H9 (cell line): ENCODE measurements around the gene TTN. TPM values are rescaled to one million over a fixed set of nuclear protein-coding genes. Genes with fewer than 3 reads are reported as not detected.

ENCODE experiments used
- DNase-seq: peaks from one replicate; pipeline ENCODE4 v3.0.0-alpha.2; 2017
- H2AFZ ChIP-seq: one replicate; pipeline ENCODE4 v1.6.1; 2013; ENCODE audit warnings: mild to moderate bottlenecking, low read length, control low read depth, moderate library complexity
- H2AK5ac ChIP-seq: 2 replicates; pipeline ENCODE4 v1.6.1; 2013; ENCODE audit warnings: low read length, control low read depth, mixed read lengths; ENCODE audit not compliant: insufficient read length
- H2BK120ac ChIP-seq: one replicate; pipeline ENCODE4 v1.6.1; 2013; ENCODE audit warnings: low read depth, mild to moderate bottlenecking, low read length, control low read depth, inconsistent platforms; ENCODE audit not compliant: poor library complexity, severe bottlenecking
- H2BK12ac ChIP-seq: 2 replicates; pipeline ENCODE4 v1.6.1; 2013; ENCODE audit warnings: low read length, control low read depth, mixed read lengths, low read depth; ENCODE audit not compliant: insufficient read length
- H2BK15ac ChIP-seq: 2 replicates; pipeline ENCODE4 v1.6.1; 2013; ENCODE audit warnings: low read depth, low read length, control low read depth
- H2BK20ac ChIP-seq: one replicate; pipeline ENCODE4 v1.6.1; 2013; ENCODE audit warnings: low read depth, mild to moderate bottlenecking, low read length, control low read depth, inconsistent platforms; ENCODE audit not compliant: poor library complexity, severe bottlenecking
- H2BK5ac ChIP-seq: 2 replicates; pipeline ENCODE4 v1.6.1; 2013; ENCODE audit warnings: low read length, control low read depth, mixed read lengths; ENCODE audit not compliant: insufficient read length
- H3K14ac ChIP-seq: 2 replicates; pipeline ENCODE4 v1.6.1; 2013; ENCODE audit warnings: low read length, control low read depth; ENCODE audit not compliant: insufficient read depth
- H3K18ac ChIP-seq: 2 replicates; pipeline ENCODE4 v1.6.1; 2013; ENCODE audit warnings: low read depth, mild to moderate bottlenecking, mixed read lengths, low read length, control low read depth; ENCODE audit not compliant: insufficient read length
- H3K23ac ChIP-seq: 2 replicates; pipeline ENCODE4 v1.6.1; 2013; ENCODE audit warnings: low read length, control low read depth, mixed read lengths, low read depth; ENCODE audit not compliant: insufficient read length
- H3K23me2 ChIP-seq: 2 replicates; pipeline ENCODE4 v1.6.1; 2013; ENCODE audit warnings: low read depth, mild to moderate bottlenecking, mixed read lengths, low read length, control low read depth; ENCODE audit not compliant: insufficient read length, poor library complexity, severe bottlenecking
- H3K27ac ChIP-seq: 2 replicates; pipeline ENCODE4 v1.5.1; 2013; ENCODE audit warnings: low read length, control low read depth, mixed read lengths, low read depth; ENCODE audit not compliant: insufficient read length
- H3K27me3 ChIP-seq: 2 replicates; pipeline ENCODE4 v1.6.1; 2013; ENCODE audit warnings: low read length, control low read depth, inconsistent platforms; ENCODE audit not compliant: insufficient read depth
- H3K4ac ChIP-seq: 2 replicates; pipeline ENCODE4 v1.6.1; 2013; ENCODE audit warnings: low read depth, mild to moderate bottlenecking, control low read depth, inconsistent platforms, low read length, moderate library complexity
- H3K4me1 ChIP-seq: 2 replicates; pipeline ENCODE4 v1.6.1; 2013; ENCODE audit warnings: low read length, control low read depth, inconsistent platforms; ENCODE audit not compliant: insufficient read depth
- H3K4me2 ChIP-seq: 2 replicates; pipeline ENCODE4 v1.6.1; 2013; ENCODE audit warnings: low read length, control low read depth, mixed read lengths; ENCODE audit not compliant: insufficient read length, insufficient read depth
- H3K56ac ChIP-seq: 2 replicates; pipeline ENCODE4 v1.6.1; 2013; ENCODE audit warnings: low read depth, mild to moderate bottlenecking, mixed read lengths, low read length, control low read depth; ENCODE audit not compliant: insufficient read length
- H3K79me1 ChIP-seq: 2 replicates; pipeline ENCODE4 v1.6.1; 2013; ENCODE audit warnings: low read depth, mild to moderate bottlenecking, moderate library complexity, low read length, control low read depth, inconsistent platforms; ENCODE audit not compliant: insufficient read depth, poor library complexity, severe bottlenecking
- H3K79me2 ChIP-seq: 2 replicates; pipeline ENCODE4 v1.6.1; 2013; ENCODE audit warnings: low read length, control low read depth, inconsistent platforms; ENCODE audit not compliant: insufficient read depth
- H3K9ac ChIP-seq: 2 replicates; pipeline ENCODE4 v1.6.1; 2013; ENCODE audit warnings: low read length, control low read depth, mixed read lengths; ENCODE audit not compliant: insufficient read length; ENCODE audit errors: extremely low read depth
- H3K9me3 ChIP-seq: one replicate; pipeline ENCODE4 v1.6.1; 2013; ENCODE audit warnings: low read depth, low read length, inconsistent platforms; ENCODE audit not compliant: control insufficient read depth
- H3T11ph ChIP-seq: one replicate; pipeline ENCODE4 v1.6.1; 2013; ENCODE audit warnings: mild to moderate bottlenecking, low read length, control low read depth, inconsistent platforms
- H4K20me1 ChIP-seq: one replicate; pipeline ENCODE4 v1.6.1; 2013; ENCODE audit not compliant: control insufficient read depth, insufficient read length, insufficient read depth
- H4K5ac ChIP-seq: 2 replicates; pipeline ENCODE4 v1.6.1; 2013; ENCODE audit warnings: low read depth, mild to moderate bottlenecking, mixed read lengths, low read length, control low read depth; ENCODE audit not compliant: insufficient read length
- H4K8ac ChIP-seq: replicated peaks from 2 replicates; pipeline ENCODE4 v1.6.1; 2013; ENCODE audit warnings: low read length, control low read depth, mixed read lengths, low read depth; ENCODE audit not compliant: insufficient read length
- H4K91ac ChIP-seq: 2 replicates; pipeline ENCODE4 v1.6.1; 2013; ENCODE audit warnings: low read depth, mild to moderate bottlenecking, moderate library complexity, mixed read lengths, low read length, control low read depth; ENCODE audit not compliant: insufficient read length
- H3K27ac Mint-ChIP-seq, 3 experiments: 2 replicates in 2 of 3; 3 replicates in 1 of 3; pipeline ENCODE4 v1.8.0; 2020 to 2021; ENCODE audit warnings: mixed read lengths in 3 of 3, mild to moderate bottlenecking in 1 of 3, moderate library complexity in 1 of 3
- H3K27me3 Mint-ChIP-seq: 2 replicates; pipeline ENCODE4 v1.8.0; 2021; ENCODE audit warnings: low read depth, mild to moderate bottlenecking, moderate library complexity, mixed read lengths
- H3K36me3 Mint-ChIP-seq, 3 experiments: 2 replicates in 2 of 3; 3 replicates in 1 of 3; pipeline ENCODE4 v1.8.0; 2020 to 2021; ENCODE audit warnings: low read depth in 3 of 3, mixed read lengths in 3 of 3; ENCODE audit not compliant: insufficient read depth in 1 of 3
- H3K4me1 Mint-ChIP-seq, 2 experiments: 2 replicates each; pipeline ENCODE4 v1.8.0; 2020; ENCODE audit warnings: mixed read lengths in 2 of 2
- H3K4me3 Mint-ChIP-seq, 2 experiments: 2 replicates in 1 of 2; 3 replicates in 1 of 2; pipeline ENCODE4 v1.8.0; 2020 to 2021; ENCODE audit warnings: mild to moderate bottlenecking in 2 of 2, mixed read lengths in 2 of 2, moderate library complexity in 1 of 2
- H3K9me3 Mint-ChIP-seq, 2 experiments: 2 replicates in 1 of 2; 3 replicates in 1 of 2; pipeline ENCODE4 v1.8.0; 2020; ENCODE audit warnings: mild to moderate bottlenecking in 2 of 2, mixed read lengths in 2 of 2, moderate library complexity in 1 of 2
- CTCF ChIP-seq: fragments of 200-600 bp; sonication (generic); conservative IDR thresholded peaks from 3 replicates; pipeline ENCODE4 v1.8.0; 2021; ENCODE audit warnings: antibody characterized with exemption, mild to moderate bottlenecking
- total RNA-seq: library from RNA; stranded (reverse); gene quantifications from 2 replicates; pipeline ENCODE4 v1.2.1, GENCODE V29; 2021

TTN gene
- total RNA-seq, 1 experiment from 2014 or later: 0.70 TPM

- Histone ChIP-seq H2BK12ac (no peak overlapping the region), H3K14ac (no peak overlapping the region), H3K23me2 (no peaks in the 10 kb centered on the region), H3K23ac (no peak overlapping the region), H3K9ac (no peak overlapping the region), H3K27ac (no peak overlapping the region), H3K18ac (no peak overlapping the region), H2AK5ac (no peak overlapping the region), H3K79me2 (no peaks in the 10 kb centered on the region), H2BK15ac (no peak overlapping the region), H3K79me1 (no peaks in the 10 kb centered on the region), H4K20me1 (no peaks in the 10 kb centered on the region), H3K9me3 (no peaks in the 10 kb centered on the region), H4K91ac (no peak overlapping the region), H2AFZ (no peak overlapping the region), H4K5ac (no peak overlapping the region), H2BK120ac (no peak overlapping the region), H3K4me2 (no peak overlapping the region), H3K4ac (no peak overlapping the region), H3T11ph (no peak overlapping the region), H3K27me3 (no peaks in the 10 kb centered on the region), H3K56ac (no peak overlapping the region), H4K8ac (no peak overlapping the region), H2BK5ac (no peak overlapping the region), H3K4me1 (no peaks in the 10 kb centered on the region), H2BK20ac (no peak overlapping the region)
- Mint-ChIP-seq H3K27ac (no peak overlapping the region), H3K4me3 (no peak overlapping the region), H3K4me1 (no peaks in the 10 kb centered on the region), H3K9me3 (no peaks in the 10 kb centered on the region), H3K36me3 (no peaks in the 10 kb centered on the region), H3K27me3 (no peaks in the 10 kb centered on the region)
- no peak for DNase-seq
- no peak for TF ChIP-seq CTCF
Measured at GRCh38 chr2:178855151-178855550, 47.9 kb upstream of the TTN start.
